Stimulated activated naive CD8-positive, alpha-beta T cell treated with anti-CD3 and anti-CD28 coated beads, Interleukin-15, amount 100 ng/mL, for 72 hours (primary cell): Measurements from ENCODE around the gene ATP13A1.

Source experiments
- ATAC-seq: fragments of 150-1000 bp; cut with Tn5 transposase; 2 replicates; pipeline ENCODE4 v1.10.0; 2021; ENCODE audit warnings: mild to moderate bottlenecking, moderate library complexity
- DNase-seq, 2 donors: peaks; one replicate each; pipeline ENCODE4 v3.0.0; 2021 to 2022
- H3K27ac Mint-ChIP-seq, 2 donors: one replicate each; pipeline ENCODE4 v1.8.0; 2022; ENCODE audit warnings: mild to moderate bottlenecking in 2 of 2, mixed read lengths in 2 of 2, moderate library complexity in 2 of 2
- H3K27me3 Mint-ChIP-seq: one replicate; pipeline ENCODE4 v1.8.0; 2022; ENCODE audit warnings: mixed read lengths
- H3K4me1 Mint-ChIP-seq: one replicate; pipeline ENCODE4 v1.8.0; 2022; ENCODE audit warnings: mild to moderate bottlenecking, mixed read lengths
- H3K4me3 Mint-ChIP-seq, 2 donors: one replicate each; pipeline ENCODE4 v1.8.0; 2022; ENCODE audit warnings: mild to moderate bottlenecking in 2 of 2, mixed read lengths in 2 of 2, moderate library complexity in 1 of 2
- H3K9me3 Mint-ChIP-seq, 2 donors: one replicate each; pipeline ENCODE4 v1.8.0; 2022; ENCODE audit warnings: mixed read lengths in 2 of 2

The ATP13A1 gene

GRCh38 chr19:19655051-19655594 is 8.4 kb downstream of the ATP13A1 start:
- ATAC-seq (no peak), DNase-seq (no peak)
- no peak overlapping the region for H3K4me3 Mint-ChIP-seq
- H3K27ac Mint-ChIP-seq: no peak overlapping the region
- peaks cover 30% of the 10 kb centered on the region for H3K4me1 Mint-ChIP-seq
- no peaks in the 10 kb centered on the region for H3K9me3 Mint-ChIP-seq
- no peaks in the 10 kb centered on the region for H3K27me3 Mint-ChIP-seq

GRCh38 chr19:19654441-19654840 is 9.0 kb downstream of the ATP13A1 start:
- Mint-ChIP-seq H3K4me3 (no peak overlapping the region), H3K27ac (no peak overlapping the region), H3K4me1 (peaks cover 26% of the 10 kb centered on the region), H3K9me3 (no peaks in the 10 kb centered on the region), H3K27me3 (no peaks in the 10 kb centered on the region)
- DNase-seq (no peak), ATAC-seq (no peak)

- ATAC-seq: no peak
- Mint-ChIP-seq H3K27me3 (no peaks in the 10 kb centered on the region), H3K4me1 (peaks cover 26% of the 10 kb centered on the region), H3K4me3 (no peak overlapping the region), H3K27ac (peak overlapping the region in 1 of 2 donors; percentile 82), H3K9me3 (no peaks in the 10 kb centered on the region)
- DNase-seq: no peak
These were observed 9.8 kb downstream of the ATP13A1 start for GRCh38 chr19:19653597-19654147.

- Mint-ChIP-seq H3K9me3 (no peaks in the 10 kb centered on the region), H3K4me1 (peaks cover 26% of the 10 kb centered on the region), H3K27ac (no peak overlapping the region), H3K4me3 (no peak overlapping the region), H3K27me3 (no peaks in the 10 kb centered on the region)
- DNase-seq (no peak), ATAC-seq (no peak)
These were observed 10.8 kb downstream of the ATP13A1 start for GRCh38 chr19:19652482-19653295.

- Mint-ChIP-seq H3K4me1 (peaks cover 18% of the 10 kb centered on the region), H3K27ac (no peak overlapping the region), H3K27me3 (no peaks in the 10 kb centered on the region), H3K4me3 (no peak overlapping the region), H3K9me3 (no peaks in the 10 kb centered on the region)
- ATAC-seq (no peak), DNase-seq (no peak)
These were observed 12.4 kb downstream of the ATP13A1 start for GRCh38 chr19:19651076-19651475.

- peak overlapping the region; percentile 80 to 82 for H3K27ac Mint-ChIP-seq
- ATAC-seq: no peak
- DNase-seq: no peak
- H3K9me3 Mint-ChIP-seq: no peaks in the 10 kb centered on the region
- H3K4me3 Mint-ChIP-seq: no peak overlapping the region
- no peaks in the 10 kb centered on the region for H3K27me3 Mint-ChIP-seq
- H3K4me1 Mint-ChIP-seq: peaks cover 18% of the 10 kb centered on the region
These were observed 13.1 kb downstream of the ATP13A1 start for GRCh38 chr19:19650331-19650730.

- Mint-ChIP-seq H3K9me3 (no peaks in the 10 kb centered on the region), H3K27ac (no peak overlapping the region), H3K4me1 (peaks cover 18% of the 10 kb centered on the region), H3K4me3 (no peak overlapping the region), H3K27me3 (no peaks in the 10 kb centered on the region)
- DNase-seq: no peak
- no peak for ATAC-seq
These were observed 13.9 kb downstream of the ATP13A1 start for GRCh38 chr19:19649580-19649995.

GRCh38 chr19:19649155-19649554 is 14.3 kb downstream of the ATP13A1 start:
- peaks cover 22% of the 10 kb centered on the region for H3K4me1 Mint-ChIP-seq
- H3K4me3 Mint-ChIP-seq: no peak overlapping the region
- no peaks in the 10 kb centered on the region for H3K27me3 Mint-ChIP-seq
- H3K27ac Mint-ChIP-seq: no peak overlapping the region
- no peaks in the 10 kb centered on the region for H3K9me3 Mint-ChIP-seq
- ATAC-seq (no peak), DNase-seq (no peak)

- ATAC-seq (no peak), DNase-seq (no peak)
- Mint-ChIP-seq H3K4me1 (peaks cover 22% of the 10 kb centered on the region), H3K4me3 (no peak overlapping the region), H3K9me3 (no peaks in the 10 kb centered on the region), H3K27ac (no peak overlapping the region), H3K27me3 (no peaks in the 10 kb centered on the region)
These were observed 16.2 kb downstream of the ATP13A1 start for GRCh38 chr19:19647037-19647835.

- no peaks in the 10 kb centered on the region for H3K9me3 Mint-ChIP-seq
- peak overlapping the region in 1 of 2 donors; percentile 59 for H3K27ac Mint-ChIP-seq
- H3K4me1 Mint-ChIP-seq: peaks cover 26% of the 10 kb centered on the region
- no peak overlapping the region for H3K4me3 Mint-ChIP-seq
- DNase-seq: no peak
- ATAC-seq: no peak
- no peaks in the 10 kb centered on the region for H3K27me3 Mint-ChIP-seq
These were observed 18.1 kb downstream of the ATP13A1 start for GRCh38 chr19:19645233-19645870.

- H3K9me3 Mint-ChIP-seq: no peaks in the 10 kb centered on the region
- H3K27ac Mint-ChIP-seq: peak overlapping the region; percentile 96 to 99
- peaks cover 30% of the 10 kb centered on the region for H3K4me1 Mint-ChIP-seq
- ATAC-seq (no peak), DNase-seq (no peak)
- peak overlapping the region; percentile 99 to 100 for H3K4me3 Mint-ChIP-seq
- H3K27me3 Mint-ChIP-seq: no peaks in the 10 kb centered on the region
These were observed 19.5 kb downstream of the ATP13A1 start for GRCh38 chr19:19644054-19644388.

- peak; percentile 91 for ATAC-seq
- peak within 1 kb of the TSS; percentile 96 to 99 for H3K27ac Mint-ChIP-seq
- no peaks in the 10 kb centered on the region for H3K9me3 Mint-ChIP-seq
- H3K4me1 Mint-ChIP-seq: peaks cover 32% of the 10 kb centered on the region
- no peaks in the 10 kb centered on the region for H3K27me3 Mint-ChIP-seq
- peak; percentile 88 to 89 for DNase-seq
- peak within 1 kb of the TSS; percentile 99 to 100 for H3K4me3 Mint-ChIP-seq
These were observed 20.1 kb downstream of the ATP13A1 start, which contains the start of gene GMIP for GRCh38 chr19:19643158-19644053. Gene GMIP, minus strand, starts transcription at chr19:19643657. Its CDS starts 128 bp downstream, at chr19:19643529.

GRCh38 chr19:19642506-19643157 is 20.8 kb downstream of the ATP13A1 start:
- DNase-seq (peak in 1 of 2 donors; percentile 58), ATAC-seq (peak; percentile 63)
- no peaks in the 10 kb centered on the region for H3K9me3 Mint-ChIP-seq
- H3K4me1 Mint-ChIP-seq: peaks cover 35% of the 10 kb centered on the region
- H3K4me3 Mint-ChIP-seq: peak overlapping the region; percentile 99 to 100
- H3K27me3 Mint-ChIP-seq: no peaks in the 10 kb centered on the region
- H3K27ac Mint-ChIP-seq: peak overlapping the region; percentile 96 to 99
